Activated B cell treated with CpG ODN at 0.5 μM for 24 hours (primary cell): ENCODE measurements around the gene JDP2. TPM values are rescaled to one million over a fixed set of nuclear protein-coding genes. Genes with fewer than 3 reads are reported as not detected.

ENCODE experiments used
- ATAC-seq: fragments of 200-7000 bp; cut with Tn5 transposase; one replicate; pipeline ENCODE4 v1.10.0; 2021; ENCODE audit warnings: low read depth, mild to moderate bottlenecking, moderate library complexity
- CTCF ChIA-PET: fragments of 350-600 bp; sonication (Branson Sonifier 250); formaldehyde crosslinking; loops from one replicate; lab custom pipeline; 2021; ENCODE audit warnings: antibody characterized with exemption; lab: Charles Lee
- POLR2A ChIA-PET: fragments of 350-600 bp; sonication (Branson Sonifier 250); formaldehyde crosslinking; loops from one replicate; lab custom pipeline; 2021; ENCODE audit warnings: antibody characterized with exemption; lab: Charles Lee
- DNase-seq: peaks from one replicate; pipeline ENCODE4 v3.0.0; 2022
- H3K27ac Mint-ChIP-seq: one replicate; pipeline ENCODE4 v1.8.0; 2020; ENCODE audit warnings: mixed read lengths
- H3K27me3 Mint-ChIP-seq: one replicate; pipeline ENCODE4 v1.8.0; 2021; ENCODE audit warnings: mixed read lengths
- H3K36me3 Mint-ChIP-seq: one replicate; pipeline ENCODE4 v1.8.0; 2021; ENCODE audit warnings: low read depth, mixed read lengths
- H3K4me1 Mint-ChIP-seq: one replicate; pipeline ENCODE4 v1.8.0; 2021; ENCODE audit warnings: mixed read lengths
- H3K4me3 Mint-ChIP-seq: one replicate; pipeline ENCODE4 v1.8.0; 2020; ENCODE audit warnings: mild to moderate bottlenecking, mixed read lengths
- H3K9me3 Mint-ChIP-seq: one replicate; pipeline ENCODE4 v1.8.0; 2020; ENCODE audit warnings: mixed read lengths
- CTCF ChIP-seq: fragments of 200-600 bp; IDR thresholded peaks from one replicate; pipeline ENCODE4 v1.8.0; 2022; ENCODE audit warnings: antibody characterized with exemption, mild to moderate bottlenecking
- intact Hi-C: fragments of 100-400 bp; cut with micrococcal nuclease; formaldehyde crosslinking; loops from one replicate; pipeline ENCODE4 v1.15.1; 2024
- total RNA-seq: library from RNA; stranded (reverse); gene quantifications from 2 replicates; pipeline ENCODE4 v1.2.3, GENCODE V29; 2022

JDP2 gene
- total RNA-seq, 1 donor from 2014 or later = 21.2 TPM

GRCh38 chr14:75411214-75411540, 16.6 kb upstream of the JDP2 start:
- no peaks in the 10 kb centered on the region for H3K9me3 Mint-ChIP-seq
- no peaks in the 10 kb centered on the region for H3K27me3 Mint-ChIP-seq
- H3K36me3 Mint-ChIP-seq = no peaks in the 10 kb centered on the region
- H3K4me3 Mint-ChIP-seq = no peak overlapping the region
- ChIA-PET POLR2A (no interaction called here), CTCF (no interaction called here)
- H3K4me1 Mint-ChIP-seq = no peaks in the 10 kb centered on the region
- intact Hi-C loops = no loop called here
- DNase-seq (no peak), ATAC-seq (no peak)
- no peak for TF ChIP-seq CTCF
- no peak overlapping the region for H3K27ac Mint-ChIP-seq

- Mint-ChIP-seq H3K27me3 (no peaks in the 10 kb centered on the region), H3K4me3 (no peak overlapping the region), H3K9me3 (no peaks in the 10 kb centered on the region), H3K27ac (no peak overlapping the region), H3K36me3 (no peaks in the 10 kb centered on the region), H3K4me1 (peaks cover 1% of the 10 kb centered on the region)
- ATAC-seq = no peak
- TF ChIP-seq CTCF = no peak
- POLR2A ChIA-PET = no interaction called here
- intact Hi-C loops = no loop called here
- CTCF ChIA-PET = no interaction called here
- DNase-seq = no peak
These were observed 14.8 kb upstream of the JDP2 start for GRCh38 chr14:75413013-75413412.

GRCh38 chr14:75417674-75418073, 10.1 kb upstream of the JDP2 start:
- H3K4me3 Mint-ChIP-seq = no peak overlapping the region
- ChIA-PET CTCF (no interaction called here), POLR2A (no interaction called here)
- H3K36me3 Mint-ChIP-seq = no peaks in the 10 kb centered on the region
- H3K4me1 Mint-ChIP-seq = peaks cover 19% of the 10 kb centered on the region
- no peak overlapping the region for H3K27ac Mint-ChIP-seq
- ATAC-seq (no peak), DNase-seq (no peak)
- no peak for TF ChIP-seq CTCF
- no peaks in the 10 kb centered on the region for H3K27me3 Mint-ChIP-seq
- H3K9me3 Mint-ChIP-seq = no peaks in the 10 kb centered on the region
- intact Hi-C loops = no loop called here

GRCh38 chr14:75418850-75419768, 8.7 kb upstream of the JDP2 start:
- Mint-ChIP-seq H3K27me3 (no peaks in the 10 kb centered on the region), H3K36me3 (no peaks in the 10 kb centered on the region), H3K9me3 (no peaks in the 10 kb centered on the region), H3K4me3 (peak overlapping the region; percentile 28), H3K27ac (peak overlapping the region; percentile 46), H3K4me1 (peaks cover 19% of the 10 kb centered on the region)
- ATAC-seq (peak; percentile 94), DNase-seq (peak; percentile 28)
- CTCF ChIA-PET = interaction anchor here (0.6 kb wide), 1 partner anchor 1211 kb away, joined by 3 read pairs; no protein-coding TSS in a partner anchor
- POLR2A ChIA-PET = interaction anchor here (1.1 kb wide), 1 partner anchor 20 kb away, joined by 3 read pairs; no protein-coding TSS in a partner anchor
- intact Hi-C loops = no loop called here
- no peak for TF ChIP-seq CTCF

- Mint-ChIP-seq H3K27me3 (no peaks in the 10 kb centered on the region), H3K9me3 (no peaks in the 10 kb centered on the region), H3K27ac (no peak overlapping the region), H3K4me1 (peaks cover 36% of the 10 kb centered on the region), H3K4me3 (no peak overlapping the region), H3K36me3 (no peaks in the 10 kb centered on the region)
- intact Hi-C loops = no loop called here
- TF ChIP-seq CTCF = no peak
- no peak for DNase-seq
- ATAC-seq = no peak
- CTCF ChIA-PET = no interaction called here
- POLR2A ChIA-PET = no interaction called here
These were observed 5.7 kb upstream of the JDP2 start for GRCh38 chr14:75422169-75422568.
